Measurements from ENCODE around the gene SLC7A8. TPM values are rescaled to one million over a fixed set of nuclear protein-coding genes. Genes with fewer than 3 reads are reported as not detected.

Gene SLC7A8
- polyA plus RNA-seq, 1 donor (not counting 4 experiments of a cell fraction or from before 2014, with no cell fraction given), result 29.1 TPM

DNA sequence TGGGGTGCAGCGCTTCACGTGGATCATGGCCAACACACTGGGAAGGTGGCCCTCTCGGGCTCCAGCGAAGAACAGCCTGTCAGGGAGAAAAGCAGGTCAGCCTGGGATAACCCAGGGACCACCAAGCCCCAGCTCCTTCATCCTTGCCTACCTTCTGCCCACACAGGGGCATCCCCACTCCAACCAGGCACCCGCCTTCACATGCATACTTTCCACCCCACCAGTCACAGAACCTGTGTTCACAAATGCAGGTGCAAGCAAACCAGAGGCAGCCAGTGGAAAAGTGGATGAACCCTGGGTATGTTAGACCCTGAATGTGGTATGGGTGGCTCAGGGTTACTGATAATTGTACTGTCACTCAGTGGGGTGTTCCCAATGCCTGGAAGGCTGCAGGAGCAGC, 52.0 kb downstream of the SLC7A8 start:
- FAIRE-seq (no peak), DNase-seq (ENCODE audit: low read depth, low spot score) (no peak)
- Histone ChIP-seq H4K20me1 (ENCODE audit: control insufficient read depth, extremely low read depth, insufficient read depth, low read length) (no peaks in the 10 kb centered on the region), H3K27me3 (ENCODE audit: control insufficient read depth, extremely low read depth, insufficient read depth, low read length) (no peaks in the 10 kb centered on the region), H3K79me2 (ENCODE audit: control insufficient read depth, insufficient read depth, low read length) (no peaks in the 10 kb centered on the region), H3K9me1 (ENCODE audit: control insufficient read depth, extremely low read depth, insufficient read depth, low read length) (no peaks in the 10 kb centered on the region), H3K36me3 (ENCODE audit: control insufficient read depth in 2 of 2, extremely low read depth in 1 of 2, insufficient read depth in 2 of 2, low read length in 2 of 2) (peaks cover 10 to 11% of the 10 kb centered on the region in 2 experiments), H3K4me3 (ENCODE audit: control insufficient read depth in 2 of 3, extremely low read depth in 1 of 3, insufficient read depth in 2 of 3, low read depth in 1 of 3, low read length in 3 of 3) (no peak overlapping the region), H3K27ac (ENCODE audit: control insufficient read depth, insufficient read depth, low read length) (no peak overlapping the region), H2AFZ (ENCODE audit: control insufficient read depth, low read length) (no peak overlapping the region), H3K4me1 (ENCODE audit: control insufficient read depth, extremely low read depth, insufficient read depth, low read length) (peaks cover 23% of the 10 kb centered on the region), H3K4me2 (ENCODE audit: control insufficient read depth, extremely low read depth, insufficient read depth, low read depth, low read length) (no peak overlapping the region), H3K9ac (ENCODE audit: control insufficient read depth, extremely low read depth, insufficient read depth, low read length) (no peak overlapping the region), H3K9me3 (ENCODE audit: control insufficient read depth, low read depth, low read length) (no peaks in the 10 kb centered on the region)
- dilution Hi-C loops (cut with MboI; ENCODE audit: extremely low pct_ligation_motif_present, low sequenced_read_pairs), result no loop called here
- TF ChIP-seq EZH2 (IDR thresholded peaks at IDR 0.05; ENCODE audit: low read length), result no peak
- TF ChIP-seq, protein P1, sequence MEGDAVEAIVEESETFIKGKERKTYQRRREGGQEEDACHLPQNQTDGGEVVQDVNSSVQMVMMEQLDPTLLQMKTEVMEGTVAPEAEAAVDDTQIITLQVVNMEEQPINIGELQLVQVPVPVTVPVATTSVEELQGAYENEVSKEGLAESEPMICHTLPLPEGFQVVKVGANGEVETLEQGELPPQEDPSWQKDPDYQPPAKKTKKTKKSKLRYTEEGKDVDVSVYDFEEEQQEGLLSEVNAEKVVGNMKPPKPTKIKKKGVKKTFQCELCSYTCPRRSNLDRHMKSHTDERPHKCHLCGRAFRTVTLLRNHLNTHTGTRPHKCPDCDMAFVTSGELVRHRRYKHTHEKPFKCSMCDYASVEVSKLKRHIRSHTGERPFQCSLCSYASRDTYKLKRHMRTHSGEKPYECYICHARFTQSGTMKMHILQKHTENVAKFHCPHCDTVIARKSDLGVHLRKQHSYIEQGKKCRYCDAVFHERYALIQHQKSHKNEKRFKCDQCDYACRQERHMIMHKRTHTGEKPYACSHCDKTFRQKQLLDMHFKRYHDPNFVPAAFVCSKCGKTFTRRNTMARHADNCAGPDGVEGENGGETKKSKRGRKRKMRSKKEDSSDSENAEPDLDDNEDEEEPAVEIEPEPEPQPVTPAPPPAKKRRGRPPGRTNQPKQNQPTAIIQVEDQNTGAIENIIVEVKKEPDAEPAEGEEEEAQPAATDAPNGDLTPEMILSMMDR (optimal IDR thresholded peaks at IDR 0.05 in 1 of 3, IDR thresholded peaks at IDR 0.05 in 1 of 3, conservative IDR thresholded peaks at IDR 0.05 in 1 of 3; ENCODE audit: extremely low read depth in 1 of 3, insufficient read depth in 2 of 3, low read length in 3 of 3), result no peak

DNA sequence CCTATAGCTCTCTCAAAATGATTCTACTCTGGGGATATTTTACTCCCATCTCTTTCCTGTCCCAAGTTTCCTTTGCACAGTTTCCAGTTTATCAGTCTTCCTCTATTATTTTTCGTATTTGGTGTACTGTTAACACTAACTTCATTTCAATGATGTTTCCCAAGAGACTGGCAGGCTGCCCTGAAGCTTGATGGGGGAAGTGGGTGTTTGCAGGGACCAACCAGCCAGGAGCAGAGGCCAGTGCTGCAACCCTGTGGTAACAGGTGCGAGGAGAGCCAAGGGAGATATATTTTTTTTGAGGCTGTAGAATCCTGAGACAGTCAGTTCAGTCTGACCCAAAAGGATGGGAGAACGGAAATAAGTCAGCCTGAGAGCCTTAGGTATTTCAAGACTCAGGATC, 52.6 kb downstream of the SLC7A8 start:
- Histone ChIP-seq H4K20me1 (ENCODE audit: control insufficient read depth, extremely low read depth, insufficient read depth, low read length) (no peaks in the 10 kb centered on the region), H3K27me3 (ENCODE audit: control insufficient read depth, extremely low read depth, insufficient read depth, low read length) (no peaks in the 10 kb centered on the region), H3K9ac (ENCODE audit: control insufficient read depth, extremely low read depth, insufficient read depth, low read length) (no peak overlapping the region), H3K9me3 (ENCODE audit: control insufficient read depth, low read depth, low read length) (no peaks in the 10 kb centered on the region), H3K4me2 (ENCODE audit: control insufficient read depth, extremely low read depth, insufficient read depth, low read depth, low read length) (no peak overlapping the region), H3K9me1 (ENCODE audit: control insufficient read depth, extremely low read depth, insufficient read depth, low read length) (no peaks in the 10 kb centered on the region), H3K4me3 (ENCODE audit: control insufficient read depth in 2 of 3, extremely low read depth in 1 of 3, insufficient read depth in 2 of 3, low read depth in 1 of 3, low read length in 3 of 3) (no peak overlapping the region), H2AFZ (ENCODE audit: control insufficient read depth, low read length) (no peak overlapping the region), H3K79me2 (ENCODE audit: control insufficient read depth, insufficient read depth, low read length) (no peaks in the 10 kb centered on the region), H3K4me1 (ENCODE audit: control insufficient read depth, extremely low read depth, insufficient read depth, low read length) (peaks cover 23% of the 10 kb centered on the region), H3K27ac (ENCODE audit: control insufficient read depth, insufficient read depth, low read length) (no peak overlapping the region), H3K36me3 (ENCODE audit: control insufficient read depth in 2 of 2, extremely low read depth in 1 of 2, insufficient read depth in 2 of 2, low read length in 2 of 2) (peaks cover 6 to 12% of the 10 kb centered on the region in 2 experiments)
- DNase-seq (ENCODE audit: low read depth, low spot score) (no peak), FAIRE-seq (no peak)
- dilution Hi-C loops (cut with MboI; ENCODE audit: extremely low pct_ligation_motif_present, low sequenced_read_pairs), result no loop called here
- TF ChIP-seq, protein P1 (optimal IDR thresholded peaks at IDR 0.05 in 1 of 3, IDR thresholded peaks at IDR 0.05 in 1 of 3, conservative IDR thresholded peaks at IDR 0.05 in 1 of 3; ENCODE audit: extremely low read depth in 1 of 3, insufficient read depth in 2 of 3, low read length in 3 of 3), result no peak
- no peak for TF ChIP-seq EZH2 (IDR thresholded peaks at IDR 0.05; ENCODE audit: low read length)

All from keratinocyte (primary cell).